Measurements from ENCODE around the gene ZSWIM8.

The ZSWIM8 gene

DNA sequence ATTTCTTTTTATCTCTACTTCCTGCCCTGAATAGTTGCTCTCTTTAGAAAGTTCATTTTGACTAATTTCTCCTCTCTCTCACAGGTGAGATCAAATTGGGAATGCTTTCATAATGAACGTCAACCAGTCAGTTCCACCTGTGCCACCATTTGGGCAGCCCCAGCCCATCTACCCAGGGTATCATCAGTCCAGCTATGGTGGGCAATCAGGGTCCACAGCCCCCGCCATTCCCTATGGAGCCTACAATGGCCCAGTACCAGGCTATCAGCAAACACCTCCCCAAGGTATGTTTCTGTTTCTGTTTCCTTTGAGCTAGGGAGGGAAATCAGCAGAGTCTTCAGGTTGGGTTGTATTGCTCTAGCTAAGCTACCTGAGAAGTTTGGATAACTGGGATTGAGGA, 38.7 kb upstream of the ZSWIM8 start:
- Histone ChIP-seq H3K4me1 (peaks cover 5% of the 10 kb centered on the region), H3K9me3 (no peaks in the 10 kb centered on the region), H3K36me3 (peaks cover 44% of the 10 kb centered on the region), H3K4me3 (ENCODE audit: low read depth, low read length) (no peak overlapping the region), H3K27me3 (no peaks in the 10 kb centered on the region)
- no peak for DNase-seq
- TF ChIP-seq, protein P1, sequence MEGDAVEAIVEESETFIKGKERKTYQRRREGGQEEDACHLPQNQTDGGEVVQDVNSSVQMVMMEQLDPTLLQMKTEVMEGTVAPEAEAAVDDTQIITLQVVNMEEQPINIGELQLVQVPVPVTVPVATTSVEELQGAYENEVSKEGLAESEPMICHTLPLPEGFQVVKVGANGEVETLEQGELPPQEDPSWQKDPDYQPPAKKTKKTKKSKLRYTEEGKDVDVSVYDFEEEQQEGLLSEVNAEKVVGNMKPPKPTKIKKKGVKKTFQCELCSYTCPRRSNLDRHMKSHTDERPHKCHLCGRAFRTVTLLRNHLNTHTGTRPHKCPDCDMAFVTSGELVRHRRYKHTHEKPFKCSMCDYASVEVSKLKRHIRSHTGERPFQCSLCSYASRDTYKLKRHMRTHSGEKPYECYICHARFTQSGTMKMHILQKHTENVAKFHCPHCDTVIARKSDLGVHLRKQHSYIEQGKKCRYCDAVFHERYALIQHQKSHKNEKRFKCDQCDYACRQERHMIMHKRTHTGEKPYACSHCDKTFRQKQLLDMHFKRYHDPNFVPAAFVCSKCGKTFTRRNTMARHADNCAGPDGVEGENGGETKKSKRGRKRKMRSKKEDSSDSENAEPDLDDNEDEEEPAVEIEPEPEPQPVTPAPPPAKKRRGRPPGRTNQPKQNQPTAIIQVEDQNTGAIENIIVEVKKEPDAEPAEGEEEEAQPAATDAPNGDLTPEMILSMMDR (IDR thresholded peaks at IDR 0.05; ENCODE audit: low read depth, low read length): no peak

DNA sequence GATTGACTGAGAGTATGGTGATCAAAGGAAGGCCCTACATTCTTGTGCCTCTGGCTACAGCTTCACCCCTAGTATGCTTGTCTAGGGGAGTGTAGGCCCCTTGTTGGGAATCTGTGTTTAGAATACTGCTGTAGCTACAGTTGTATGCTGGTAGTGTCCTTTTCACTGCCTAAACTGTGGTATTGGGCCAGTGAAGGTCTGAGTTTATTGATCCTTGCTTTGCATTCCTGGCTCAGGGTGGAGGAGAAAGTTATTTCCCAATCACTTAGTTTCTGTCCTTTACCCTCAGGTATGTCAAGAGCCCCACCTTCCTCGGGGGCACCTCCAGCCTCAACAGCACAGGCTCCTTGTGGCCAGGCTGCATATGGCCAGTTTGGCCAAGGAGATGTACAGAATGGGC, 34.6 kb upstream of the ZSWIM8 start:
- H3K36me3 ChIP-seq: peaks cover 56% of the 10 kb centered on the region
- no peaks in the 10 kb centered on the region for H3K27me3 ChIP-seq
- H3K4me1 ChIP-seq: no peaks in the 10 kb centered on the region
- no peak for DNase-seq
- TF ChIP-seq, protein P1 (IDR thresholded peaks at IDR 0.05; ENCODE audit: low read depth, low read length): no peak
- no peak overlapping the region for H3K4me3 ChIP-seq (ENCODE audit: low read depth, low read length)
- no peaks in the 10 kb centered on the region for H3K9me3 ChIP-seq

DNA sequence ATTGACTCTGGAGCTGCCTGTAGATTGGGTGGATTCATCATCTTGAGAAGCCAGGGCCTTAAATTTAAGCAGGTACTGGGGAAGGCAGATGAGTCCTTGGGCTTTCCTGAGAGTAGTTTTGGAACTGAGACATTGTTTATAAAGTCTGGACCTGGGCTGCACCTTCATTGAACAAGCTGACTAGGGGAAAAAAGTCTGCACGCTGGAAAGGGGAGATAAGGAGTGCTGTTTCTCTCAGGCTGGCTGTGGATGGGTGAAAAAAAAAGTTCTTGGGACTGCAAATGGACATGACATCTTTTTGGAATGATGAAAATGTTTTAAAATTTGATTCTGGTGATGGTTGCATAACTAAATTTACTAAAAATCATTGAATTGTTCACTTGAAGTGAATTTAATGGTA, 29.2 kb upstream of the ZSWIM8 start:
- TF ChIP-seq, protein P1 (IDR thresholded peaks at IDR 0.05; ENCODE audit: low read depth, low read length): no peak
- H3K36me3 ChIP-seq: peaks cover 39% of the 10 kb centered on the region
- no peaks in the 10 kb centered on the region for H3K9me3 ChIP-seq
- no peaks in the 10 kb centered on the region for H3K4me1 ChIP-seq
- no peaks in the 10 kb centered on the region for H3K27me3 ChIP-seq
- no peak for DNase-seq
- no peak overlapping the region for H3K4me3 ChIP-seq (ENCODE audit: low read depth, low read length)

DNA sequence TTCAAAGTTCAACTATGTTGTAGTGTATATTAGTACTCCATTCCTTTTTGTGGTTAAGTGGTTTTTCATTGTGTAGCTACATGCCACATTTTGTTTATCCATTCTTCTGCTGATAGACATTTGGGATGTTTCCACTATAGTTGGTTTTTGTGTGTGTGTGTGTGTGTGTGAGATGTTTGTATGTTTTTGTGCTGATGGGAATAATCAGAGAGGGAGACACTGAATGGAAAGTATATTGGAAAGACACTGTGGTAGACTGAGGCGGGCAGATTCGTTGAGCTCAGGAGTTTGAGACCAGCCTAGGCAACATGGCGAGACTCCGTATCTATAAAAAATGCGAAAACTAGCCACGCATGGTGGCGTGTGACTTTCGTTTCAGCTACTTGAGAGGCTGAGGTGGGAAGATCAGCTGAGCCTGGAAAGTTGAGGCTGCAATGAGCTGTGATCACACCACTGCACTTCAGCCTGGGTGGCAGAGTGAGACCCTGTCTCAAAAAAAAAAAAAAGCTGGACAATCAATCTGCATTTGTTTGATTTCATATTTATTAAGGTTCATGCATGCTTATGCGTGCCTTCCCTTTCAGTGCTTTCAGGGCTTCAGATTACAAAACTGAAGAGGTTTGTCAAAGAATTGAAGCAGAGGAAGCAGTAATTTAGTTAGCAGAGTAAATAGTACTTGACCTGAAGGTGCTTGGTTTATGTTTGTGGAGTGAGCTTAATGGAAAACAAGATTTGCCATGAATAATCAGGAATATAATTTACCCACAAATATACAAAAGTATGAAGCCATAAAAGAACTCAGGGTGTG, 26.5 kb upstream of the ZSWIM8 start:
- H3K4me3 ChIP-seq (ENCODE audit: low read depth, low read length): no peak overlapping the region
- H3K4me1 ChIP-seq: no peaks in the 10 kb centered on the region
- H3K36me3 ChIP-seq: peaks cover 44% of the 10 kb centered on the region
- no peak for DNase-seq
- H3K27me3 ChIP-seq: no peaks in the 10 kb centered on the region
- TF ChIP-seq, protein P1 (IDR thresholded peaks at IDR 0.05; ENCODE audit: low read depth, low read length): no peak
- no peaks in the 10 kb centered on the region for H3K9me3 ChIP-seq

DNA sequence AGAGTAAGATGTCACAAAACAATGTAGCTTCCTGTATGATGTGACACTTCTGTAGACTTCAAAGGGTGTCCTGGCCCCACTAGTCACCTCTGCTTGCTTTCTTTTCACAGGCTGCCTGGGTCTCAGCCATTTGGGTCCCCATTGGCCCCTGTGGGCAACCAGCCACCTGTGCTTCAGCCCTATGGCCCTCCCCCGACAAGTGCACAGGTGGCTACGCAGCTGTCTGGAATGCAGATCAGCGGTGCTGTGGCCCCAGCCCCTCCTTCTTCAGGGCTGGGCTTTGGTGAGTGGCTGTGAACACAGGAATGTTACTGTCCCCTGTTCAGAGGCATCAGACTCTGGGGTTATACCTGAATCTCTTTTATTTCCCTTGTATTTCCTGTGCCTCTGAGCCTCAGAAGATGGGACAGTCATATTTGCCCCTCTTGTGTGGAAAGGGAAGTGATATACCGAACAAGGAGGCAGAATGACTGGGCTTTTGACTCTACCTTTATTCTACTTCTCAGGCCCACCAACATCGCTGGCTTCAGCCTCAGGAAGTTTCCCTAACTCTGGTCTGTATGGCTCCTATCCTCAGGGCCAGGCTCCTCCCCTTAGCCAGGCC, 25.8 kb upstream of the ZSWIM8 start:
- TF ChIP-seq, protein P1 (IDR thresholded peaks at IDR 0.05; ENCODE audit: low read depth, low read length): no peak
- H3K4me3 ChIP-seq (ENCODE audit: low read depth, low read length): no peak overlapping the region
- H3K4me1 ChIP-seq: no peaks in the 10 kb centered on the region
- peaks cover 42% of the 10 kb centered on the region for H3K36me3 ChIP-seq
- no peaks in the 10 kb centered on the region for H3K9me3 ChIP-seq
- no peak for DNase-seq
- no peaks in the 10 kb centered on the region for H3K27me3 ChIP-seq

DNA sequence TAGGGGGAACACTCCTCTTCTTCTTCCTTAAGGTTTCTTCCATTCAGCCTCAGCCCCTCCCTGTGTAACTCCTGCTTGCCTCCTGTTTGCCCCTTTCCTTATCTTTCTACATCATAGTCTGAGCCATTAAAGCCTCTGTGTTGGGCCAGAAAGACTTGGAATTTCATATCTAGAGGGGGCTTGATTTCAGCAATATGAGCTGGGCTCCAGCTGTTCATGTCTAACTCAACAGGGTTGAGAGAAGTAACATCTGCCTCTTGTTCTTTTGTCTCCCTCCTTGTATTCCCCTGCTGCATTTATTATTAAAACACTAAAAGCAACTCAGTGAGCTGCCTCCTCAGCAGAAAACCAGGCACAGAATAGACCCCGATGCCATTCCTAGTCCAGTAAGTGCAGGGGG, 23.6 kb upstream of the ZSWIM8 start:
- Histone ChIP-seq H3K36me3 (peaks cover 58% of the 10 kb centered on the region), H3K4me3 (ENCODE audit: low read depth, low read length) (no peak overlapping the region), H3K9me3 (no peaks in the 10 kb centered on the region)

More for the DNA sequence above, 23.6 kb upstream of the ZSWIM8 start:
- H3K27me3 ChIP-seq: no peaks in the 10 kb centered on the region
- TF ChIP-seq, protein P1 (IDR thresholded peaks at IDR 0.05; ENCODE audit: low read depth, low read length): no peak
- no peak for DNase-seq
- no peaks in the 10 kb centered on the region for H3K4me1 ChIP-seq
